GM18519 (cell line): Measurements from ENCODE around the gene NPAS4.

Experiments used
- ATAC-seq: cut with Tn5 transposase; IDR thresholded peaks from one replicate; pipeline ENCODE4 v1.9.1; 2021; ENCODE audit warnings: mild to moderate bottlenecking, moderate library complexity; ENCODE audit not compliant: unreplicated experiment, low FRiP score

The NPAS4 gene

DNA sequence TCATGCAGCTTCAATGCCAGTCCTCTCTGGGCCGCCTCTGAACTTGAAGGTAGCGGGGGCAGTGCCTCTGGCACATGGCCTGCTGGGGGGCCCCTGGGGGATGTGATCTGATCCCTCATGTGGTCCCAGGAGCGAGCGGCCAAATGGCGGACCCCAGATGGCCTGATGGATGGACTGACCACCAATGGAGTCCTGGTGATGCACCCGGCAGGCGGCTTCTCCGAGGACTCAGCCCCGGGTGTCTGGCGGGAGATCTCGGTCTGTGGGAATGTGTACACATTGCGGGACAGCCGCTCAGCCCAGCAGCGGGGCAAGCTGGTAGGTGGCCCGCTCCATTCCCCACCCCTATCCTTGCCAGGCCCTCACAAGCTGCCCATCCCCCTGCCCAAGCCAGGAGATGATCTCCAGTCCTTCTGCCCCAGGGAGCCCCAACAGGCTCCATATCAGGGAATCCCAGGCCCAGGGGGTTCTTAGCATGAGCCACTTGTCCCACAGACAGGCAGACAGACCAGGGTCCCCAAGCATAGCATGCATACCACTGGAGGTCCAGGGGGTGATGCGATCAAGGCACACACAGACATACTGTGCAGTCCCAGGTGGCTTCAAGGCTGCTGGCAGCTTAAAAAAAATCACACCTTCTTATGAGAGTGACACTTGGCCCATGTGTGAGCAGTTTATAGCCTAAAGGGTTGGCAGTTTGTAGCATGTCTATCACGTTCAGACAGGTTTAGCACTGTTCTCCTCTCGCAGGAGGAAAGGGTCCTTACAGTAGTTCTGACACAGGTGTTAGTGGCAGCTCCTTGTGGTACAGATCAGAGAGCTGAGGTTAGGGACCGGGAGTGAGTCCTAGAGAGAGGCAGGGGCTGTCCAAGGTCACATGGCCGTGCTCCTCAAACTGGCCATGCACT lies 53.0 kb downstream of the NPAS4 start:
- ATAC-seq = no peak

DNA sequence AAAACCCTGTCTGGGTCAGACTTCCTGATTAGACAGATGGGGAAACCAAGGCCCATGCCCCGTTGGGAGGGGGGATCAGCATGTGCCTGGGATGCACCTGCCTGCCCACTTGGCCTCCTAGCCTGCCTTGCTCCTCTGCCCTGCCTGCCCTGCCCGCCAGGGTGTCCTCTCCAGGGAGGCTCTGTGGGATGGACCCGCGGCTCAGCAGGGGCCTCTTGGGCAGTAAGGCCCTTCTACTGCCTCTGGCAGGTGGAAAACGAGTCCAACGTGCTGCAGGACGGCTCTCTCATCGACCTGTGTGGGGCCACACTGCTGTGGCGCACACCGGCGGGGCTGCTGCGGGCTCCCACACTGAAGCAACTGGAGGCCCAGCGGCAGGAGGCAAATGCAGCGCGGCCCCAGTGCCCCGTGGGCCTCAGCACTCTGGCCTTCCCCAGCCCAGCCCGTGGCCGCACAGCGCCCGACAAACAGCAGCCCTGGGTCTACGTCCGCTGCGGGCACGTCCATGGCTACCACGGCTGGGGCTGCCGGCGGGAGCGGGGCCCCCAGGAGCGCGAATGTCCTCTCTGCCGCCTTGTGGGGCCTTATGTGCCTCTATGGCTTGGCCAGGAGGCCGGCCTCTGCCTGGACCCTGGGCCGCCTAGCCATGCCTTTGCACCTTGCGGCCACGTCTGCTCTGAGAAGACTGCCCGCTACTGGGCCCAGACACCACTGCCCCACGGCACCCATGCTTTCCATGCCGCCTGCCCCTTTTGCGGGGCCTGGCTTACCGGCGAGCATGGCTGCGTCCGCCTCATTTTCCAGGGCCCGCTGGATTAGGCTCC lies 54.7 kb downstream of the NPAS4 start:
- no peak for ATAC-seq
